HepG2 (cell line): ENCODE results near the gene ZC2HC1B. TPM values are rescaled to one million over a fixed set of nuclear protein-coding genes. Genes with fewer than 3 reads are reported as not detected.

Experiments
- ATAC-seq: fragments of 200-7000 bp; cut with Tn5 transposase; 3 replicates; pipeline ENCODE4 v1.9.1; 2020; ENCODE audit warnings: mild to moderate bottlenecking, moderate library complexity
- BruUV-seq: library from RNA; stranded (reverse); fragments of 400-500 nt; replicated peaks from 2 replicates; lab custom pipeline; 2021; lab: Mats Ljungman, UMichigan
- CTCF ChIA-PET: fragments of 300-600 bp; formaldehyde crosslinking; extraction: SDS; loops from one replicate; lab custom pipeline; 2021; ENCODE audit warnings: low total read pairs, inconsistent platforms, low intra/inter-chr PET ratio; lab: Yijun Ruan, JAX
- POLR2A ChIA-PET: fragments of 350-600 bp; sonication (Branson Sonifier 250); formaldehyde crosslinking; loops from one replicate; lab custom pipeline; 2020; ENCODE audit warnings: antibody characterized with exemption, inconsistent platforms; lab: Yijun Ruan, JAX
- DNase-seq: peaks from one replicate; pipeline ENCODE4 v3.0.0-alpha.2; 2015; ENCODE audit warnings: low spot score
- FAIRE-seq: peaks from 3 replicates; lab custom pipeline; 2011; peaks lifted over from hg19 to GRCh38; lab: Jason Lieb, UNC
- H2AFZ ChIP-seq: one replicate; pipeline ENCODE4 v1.6.1; 2011; ENCODE audit warnings: low read length, inconsistent platforms
- H3K27ac ChIP-seq: fragments of 300-600 bp; 3 replicates; pipeline ENCODE4 v1.8.0; 2011; ENCODE audit warnings: mixed run types, mild to moderate bottlenecking, mixed read lengths, low read length, inconsistent platforms; ENCODE audit not compliant: insufficient read depth; ENCODE audit errors: extremely low read length
- H3K27me3 ChIP-seq, 2 experiments: fragments of 200-600 bp in 1 of 2; 2 replicates in 1 of 2; 3 replicates in 1 of 2; pipeline versions ENCODE4 v1.6.0 to v1.8.0; 2011; ENCODE audit warnings: low read length in 2 of 2, mild to moderate bottlenecking in 2 of 2, moderate library complexity in 2 of 2, inconsistent platforms in 1 of 2; ENCODE audit not compliant: insufficient read depth in 2 of 2, control insufficient read depth in 1 of 2
- H3K36me3 ChIP-seq, 2 experiments: fragments of 200-600 bp in 1 of 2; replicated peaks in 1 of 2; 2 replicates in 1 of 2; 3 replicates in 1 of 2; pipeline versions ENCODE4 v1.5.1 to v1.8.0; 2011; ENCODE audit warnings: low read length in 2 of 2, inconsistent platforms in 1 of 2; ENCODE audit not compliant: insufficient read depth in 2 of 2, control insufficient read depth in 1 of 2
- H3K4me1 ChIP-seq: 2 replicates; pipeline ENCODE4 v1.5.1; 2012; ENCODE audit warnings: low read length, inconsistent platforms; ENCODE audit not compliant: insufficient read depth
- H3K4me2 ChIP-seq: 2 replicates; pipeline ENCODE4 v1.6.0; 2011; ENCODE audit warnings: low read depth, low read length, inconsistent platforms
- H3K4me3 ChIP-seq, 3 experiments: fragments of 200-600 bp in 1 of 3; sonication (generic), shearing (Covaris generic) in 1 of 3; replicated peaks in 1 of 3; 2 replicates each; pipeline ENCODE4 v1.5.1; 2011 to 2016; ENCODE audit warnings: low read length in 3 of 3, inconsistent platforms in 2 of 3, low read depth in 2 of 3, mild to moderate bottlenecking in 2 of 3, control low read depth in 1 of 3, mixed read lengths in 1 of 3; ENCODE audit not compliant: insufficient read depth in 1 of 3
- H3K79me2 ChIP-seq: one replicate; pipeline ENCODE4 v1.6.1; 2011; ENCODE audit warnings: low read length, inconsistent platforms; ENCODE audit not compliant: insufficient read depth
- H3K9ac ChIP-seq: 2 replicates; pipeline ENCODE4 v1.6.0; 2011; ENCODE audit warnings: mild to moderate bottlenecking, low read depth, low read length, inconsistent platforms; ENCODE audit not compliant: insufficient read depth
- H3K9me3 ChIP-seq: 2 replicates; pipeline ENCODE4 v1.5.1; 2012; ENCODE audit warnings: mild to moderate bottlenecking, low read length
- H4K20me1 ChIP-seq: 2 replicates; pipeline ENCODE4 v1.6.0; 2011; ENCODE audit warnings: inconsistent platforms, mild to moderate bottlenecking, low read length, moderate library complexity; ENCODE audit not compliant: insufficient read depth
- ASH2L ChIP-seq: fragments of 300-600, 200-600 bp; sonication (generic); IDR thresholded peaks from 2 replicates; pipeline ENCODE4 v1.7.0; 2017; ENCODE audit warnings: low read depth, mild to moderate bottlenecking, moderate library complexity, mixed read lengths, low read length; ENCODE audit not compliant: insufficient read length
- FOXK2 ChIP-seq: fragments of 450-650 bp; IDR thresholded peaks from 2 replicates; pipeline ENCODE4 v1.6.1; 2016
- PITX1 ChIP-seq: sonication (generic); formaldehyde crosslinking; IDR thresholded peaks from 2 replicates; pipeline ENCODE4 v1.5.1; 2020; ENCODE audit warnings: mild to moderate bottlenecking, missing genetic modification reagents
- RORA ChIP-seq: sonication (generic); formaldehyde crosslinking; IDR thresholded peaks from 2 replicates; pipeline ENCODE4 v1.5.0; 2020; ENCODE audit warnings: mild to moderate bottlenecking, missing genetic modification reagents, moderate library complexity
- SSRP1 ChIP-seq: IDR thresholded peaks from 2 replicates; pipeline ENCODE4 v1.6.1; 2016; ENCODE audit warnings: control low read depth
- ZNF136 ChIP-seq: sonication (generic); formaldehyde crosslinking; IDR thresholded peaks from 2 replicates; pipeline ENCODE4 v1.8.1; 2022; ENCODE audit warnings: low read depth, mild to moderate bottlenecking, moderate library complexity, missing genetic modification reagents
- ZNF292 ChIP-seq: sonication (generic); formaldehyde crosslinking; IDR thresholded peaks from 2 replicates; pipeline ENCODE4 v1.8.1; 2022; ENCODE audit warnings: mild to moderate bottlenecking, low read depth, missing genetic modification reagents, borderline replicate concordance
- ZSCAN12 ChIP-seq: sonication (generic); formaldehyde crosslinking; IDR thresholded peaks from 2 replicates; pipeline ENCODE4 v1.9.0; 2021; ENCODE audit warnings: mild to moderate bottlenecking, missing genetic modification reagents
- WGBS: methylation state at CpG from one replicate; pipeline ENCODE4 v1.1.6; 2017; ENCODE audit warnings: low lambda C conversion rate; 5-methylcytosine and 5-hydroxymethylcytosine counted together
- in situ Hi-C: cut with HindIII; loops from 2 replicates; pipeline ENCODE4 v1.10.0; 2017; ENCODE audit warnings: low pct_unique_long_range_greater_than_20kb; ENCODE audit not compliant: extremely low pct_ligation_motif_present
- intact Hi-C: fragments of 100-400 bp; cut with micrococcal nuclease; formaldehyde crosslinking; loops from one replicate; pipeline ENCODE4 v1.10.0; 2022; ENCODE audit not compliant: unreplicated experiment
- polyA plus RNA-seq, 8 experiments: library from polyadenylated mRNA; depleted of rRNA in 3 of 8; stranded (reverse) in 7 of 8; unstranded in 1 of 8; fragments of >200 nt; fragmentation: Illumina TruSeq in 4 of 8; extraction: Trizol in 4 of 8; gene quantifications; 2 replicates each; pipeline versions ENCODE4 v1.2.1 to v1.2.3, GENCODE V29; 2011 to 2016; ENCODE audit warnings: low read depth in 4 of 8, missing spikeins in 1 of 8, mixed read lengths in 1 of 8; ENCODE audit not compliant: insufficient read depth in 1 of 8
- total RNA-seq, 5 experiments: library from RNA; depleted of rRNA; stranded (reverse); fragments of >200 nt; fragmentation: Illumina TruSeq; extraction: Trizol; gene quantifications; 2 replicates each; pipeline ENCODE4 v1.2.3, GENCODE V29; 2016; ENCODE audit warnings: low read depth in 1 of 5
- TF ChIP-seq, protein P1 (sequence below): sonication (generic); formaldehyde crosslinking; conservative IDR thresholded peaks from 2 replicates; pipeline ENCODE4 v1.5.0; 2020; ENCODE audit warnings: missing genetic modification reagents
- TF ChIP-seq, protein P2 (sequence below): sonication (generic); formaldehyde crosslinking; IDR thresholded peaks from 2 replicates; pipeline ENCODE4 v1.8.0; 2022; ENCODE audit warnings: mild to moderate bottlenecking, missing genetic modification reagents, borderline replicate concordance

Gene ZC2HC1B
- total and polyA plus RNA-seq, 2 of the 13 experiments (the other 11 are each of a cell fraction or from before 2014, with no cell fraction given), result not detected

DNA sequence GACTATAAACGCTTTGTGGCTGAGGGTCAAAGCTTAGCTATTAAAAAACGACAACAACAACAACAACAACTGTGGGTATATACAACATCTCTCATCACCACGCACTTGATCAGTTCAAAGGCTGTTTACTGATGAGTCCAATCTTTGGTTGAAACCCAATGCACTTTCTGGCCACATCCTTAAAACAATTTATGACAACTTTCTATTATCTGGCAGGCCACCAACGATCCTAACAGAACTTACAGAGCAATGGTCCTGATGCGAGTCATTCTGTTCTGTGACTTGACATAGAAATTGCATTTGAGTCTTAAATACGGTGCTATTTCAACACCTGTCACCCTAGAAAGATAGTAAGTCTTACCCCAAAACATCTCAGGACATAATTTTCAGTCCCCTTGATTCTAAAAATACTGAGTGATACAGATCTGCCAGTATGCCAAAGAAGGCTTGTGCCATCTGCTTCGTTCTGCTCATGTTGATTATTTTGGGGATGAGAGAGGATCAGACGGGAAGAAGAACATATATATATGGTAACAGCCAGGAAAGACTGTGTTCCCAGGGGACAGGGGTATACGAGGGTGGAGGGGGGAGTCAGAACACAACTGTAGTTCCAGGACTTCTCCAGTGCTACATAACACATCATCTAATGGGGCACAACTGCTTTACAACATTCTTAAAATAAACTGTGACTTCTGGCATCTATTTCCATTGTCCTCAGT is 87.9 kb downstream of the ZC2HC1B start:
- 48% methylated on average over 9 of the region's 9 CpGs for WGBS
- Histone ChIP-seq H3K27ac (no peak overlapping the region), H3K4me3 (no peak overlapping the region), H3K79me2 (no peaks in the 10 kb centered on the region), H3K27me3 (0 out of 5 replicates have a peak, but pooled peaks cover 0 to 7% of the 10 kb centered on the region in 2 experiments), H3K9ac (no peak overlapping the region), H3K4me2 (no peak overlapping the region), H4K20me1 (no peaks in the 10 kb centered on the region), H2AFZ (no peak overlapping the region), H3K36me3 (no peaks in the 10 kb centered on the region), H3K9me3 (no peaks in the 10 kb centered on the region), H3K4me1 (peaks cover 16% of the 10 kb centered on the region)
- FAIRE-seq (no peak), ATAC-seq (no peak), DNase-seq (no peak)
- no peak for TF ChIP-seq SSRP1
- TF ChIP-seq, protein P1, sequence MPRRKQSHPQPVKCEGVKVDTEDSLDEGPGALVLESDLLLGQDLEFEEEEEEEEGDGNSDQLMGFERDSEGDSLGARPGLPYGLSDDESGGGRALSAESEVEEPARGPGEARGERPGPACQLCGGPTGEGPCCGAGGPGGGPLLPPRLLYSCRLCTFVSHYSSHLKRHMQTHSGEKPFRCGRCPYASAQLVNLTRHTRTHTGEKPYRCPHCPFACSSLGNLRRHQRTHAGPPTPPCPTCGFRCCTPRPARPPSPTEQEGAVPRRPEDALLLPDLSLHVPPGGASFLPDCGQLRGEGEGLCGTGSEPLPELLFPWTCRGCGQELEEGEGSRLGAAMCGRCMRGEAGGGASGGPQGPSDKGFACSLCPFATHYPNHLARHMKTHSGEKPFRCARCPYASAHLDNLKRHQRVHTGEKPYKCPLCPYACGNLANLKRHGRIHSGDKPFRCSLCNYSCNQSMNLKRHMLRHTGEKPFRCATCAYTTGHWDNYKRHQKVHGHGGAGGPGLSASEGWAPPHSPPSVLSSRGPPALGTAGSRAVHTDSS, result no peak
- no peak for TF ChIP-seq PITX1 (CRISPR knock-in tag)
- TF ChIP-seq RORA (CRISPR knock-in tag), result no peak
- TF ChIP-seq FOXK2, result no peak
- ChIA-PET POLR2A (no interaction called here), CTCF (no interaction called here)
- intact Hi-C loops, result no loop called here
- no TSS peak for BruUV-seq
- in situ Hi-C loops, result no loop called here

DNA sequence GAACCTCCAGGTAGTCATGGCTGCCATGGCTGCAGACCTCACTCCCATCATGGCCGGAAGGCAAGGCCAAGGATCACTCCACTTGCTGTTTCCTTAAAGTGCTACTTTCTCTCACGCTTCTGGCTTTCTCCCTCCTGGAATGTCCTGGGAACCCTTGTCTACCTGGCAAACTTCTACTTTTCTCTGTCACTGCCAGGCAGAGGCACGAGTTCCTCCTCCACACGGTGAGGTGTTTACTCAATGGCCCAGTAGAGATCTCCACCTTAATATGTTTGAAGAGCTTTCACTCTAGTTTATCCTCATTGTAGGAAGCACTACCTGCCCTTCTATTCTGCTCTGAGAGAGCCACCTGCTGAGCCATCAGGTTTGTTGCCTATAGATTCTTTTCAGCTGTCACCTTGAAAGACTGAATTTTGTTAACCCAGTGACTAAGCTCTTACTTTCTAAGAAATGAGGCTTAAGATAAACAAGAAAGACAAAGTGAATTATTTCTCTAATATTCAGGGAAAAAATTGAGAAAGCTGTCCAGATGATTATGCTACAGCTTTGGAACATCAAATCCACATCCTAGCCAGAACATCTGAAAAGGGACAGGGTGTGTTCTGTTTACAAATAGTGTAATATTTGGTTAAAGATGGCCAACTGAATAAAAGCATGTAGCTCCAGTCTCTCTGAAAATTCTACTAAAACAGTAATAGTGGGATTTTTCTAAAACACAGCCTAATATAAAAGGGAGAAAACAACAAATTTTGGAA is 88.8 kb downstream of the ZC2HC1B start:
- ChIA-PET POLR2A (no interaction called here), CTCF (no interaction called here)
- intact Hi-C loops, result no loop called here
- TF ChIP-seq ZNF136 (no peak), ZSCAN12 (CRISPR knock-in tag) (no peak), ZNF292 (CRISPR knock-in tag) (no peak), ASH2L (no peak)
- TF ChIP-seq, protein P2, sequence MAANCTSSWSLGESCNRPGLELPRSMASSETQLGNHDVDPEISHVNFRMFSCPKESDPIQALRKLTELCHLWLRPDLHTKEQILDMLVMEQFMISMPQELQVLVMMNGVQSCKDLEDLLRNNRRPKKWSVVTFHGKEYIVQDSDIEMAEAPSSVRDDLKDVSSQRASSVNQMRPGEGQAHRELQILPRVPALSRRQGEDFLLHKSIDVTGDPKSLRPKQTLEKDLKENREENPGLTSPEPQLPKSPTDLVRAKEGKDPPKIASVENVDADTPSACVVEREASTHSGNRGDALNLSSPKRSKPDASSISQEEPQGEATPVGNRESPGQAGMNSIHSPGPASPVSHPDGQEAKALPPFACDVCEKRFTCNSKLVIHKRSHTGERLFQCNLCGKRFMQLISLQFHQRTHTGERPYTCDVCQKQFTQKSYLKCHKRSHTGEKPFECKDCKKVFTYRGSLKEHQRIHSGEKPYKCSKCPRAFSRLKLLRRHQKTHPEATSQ (CRISPR knock-in tag), result no peak

More for the DNA sequence above, 88.8 kb downstream of the ZC2HC1B start:
- 62% methylated on average over 4 of the region's 4 CpGs for WGBS
- no peaks in the 10 kb centered on the region for H3K79me2 ChIP-seq
- no peak overlapping the region for H3K4me2 ChIP-seq
- H3K9ac ChIP-seq, result no peak overlapping the region
- H2AFZ ChIP-seq, result no peak overlapping the region
- H3K4me3 ChIP-seq, result no peak overlapping the region
- ATAC-seq, result no peak
- 0 out of 5 replicates have a peak, but pooled peaks cover 0 to 5% of the 10 kb centered on the region in 2 experiments for H3K27me3 ChIP-seq
- no peak overlapping the region for H3K27ac ChIP-seq
- BruUV-seq, result no TSS peak
- H3K9me3 ChIP-seq, result no peaks in the 10 kb centered on the region
- in situ Hi-C loops, result no loop called here
- no peaks in the 10 kb centered on the region for H3K36me3 ChIP-seq
- no peaks in the 10 kb centered on the region for H4K20me1 ChIP-seq
- H3K4me1 ChIP-seq, result peaks cover 16% of the 10 kb centered on the region
- no peak for FAIRE-seq
- no peak for DNase-seq
